Neural progenitor cell (in vitro differentiated cells): ENCODE data around the gene CLDN15. TPM values are rescaled to one million over a fixed set of nuclear protein-coding genes. Genes with fewer than 3 reads are reported as not detected.

ENCODE experiments used
- DNase-seq: peaks from one replicate; pipeline ENCODE4 v3.0.0-alpha.2; 2016; ENCODE audit warnings: low spot score
- H2AFZ ChIP-seq: fragments of 200-600 bp; sonication (generic); replicated peaks from 2 replicates; pipeline ENCODE4 v1.6.1; 2016; ENCODE audit warnings: antibody characterized with exemption
- H3F3A ChIP-seq: fragments of 200-600 bp; sonication (generic); 2 replicates; pipeline ENCODE4 v1.6.1; 2016; ENCODE audit warnings: antibody characterized with exemption, low read depth
- H3K27ac ChIP-seq: fragments of 200-600 bp; sonication (generic); 2 replicates; pipeline ENCODE4 v1.5.1; 2016; ENCODE audit warnings: mild to moderate bottlenecking
- H3K27me3 ChIP-seq: fragments of 200-600 bp; sonication (generic); 2 replicates; pipeline ENCODE4 v1.6.1; 2016; ENCODE audit warnings: mild to moderate bottlenecking, moderate library complexity
- H3K36me3 ChIP-seq: fragments of 200-600 bp; sonication (generic); 2 replicates; pipeline ENCODE4 v1.5.1; 2016
- H3K4me1 ChIP-seq: fragments of 200-600 bp; sonication (generic); 2 replicates; pipeline ENCODE4 v1.6.1; 2016; ENCODE audit warnings: mixed run types
- H3K4me2 ChIP-seq: fragments of 200-600 bp; sonication (generic); 2 replicates; pipeline ENCODE4 v1.6.1; 2016
- H3K4me3 ChIP-seq: fragments of 200-600 bp; sonication (generic); 2 replicates; pipeline ENCODE4 v1.5.1; 2016
- H3K79me2 ChIP-seq: fragments of 200-600 bp; sonication (generic); 2 replicates; pipeline ENCODE4 v1.6.1; 2016; ENCODE audit warnings: low read depth
- H3K9ac ChIP-seq: fragments of 200-600 bp; sonication (generic); 2 replicates; pipeline ENCODE4 v1.6.1; 2016
- H3K9me3 ChIP-seq: fragments of 200-600 bp; sonication (generic); 2 replicates; pipeline ENCODE4 v1.5.1; 2016; ENCODE audit warnings: low read depth
- H4K20me1 ChIP-seq: fragments of 200-600 bp; sonication (generic); 2 replicates; pipeline ENCODE4 v1.6.1; 2016; ENCODE audit warnings: low read depth
- H3K27ac Mint-ChIP-seq: 3 replicates; pipeline ENCODE4 v1.8.0; 2021; ENCODE audit warnings: mixed read lengths
- H3K27me3 Mint-ChIP-seq: 2 replicates; pipeline ENCODE4 v1.8.0; 2022; ENCODE audit warnings: low read depth, mild to moderate bottlenecking, inconsistent platforms, moderate library complexity, mixed read lengths; ENCODE audit not compliant: insufficient read depth
- H3K36me3 Mint-ChIP-seq: 3 replicates; pipeline ENCODE4 v1.8.0; 2021; ENCODE audit warnings: mixed read lengths
- H3K4me1 Mint-ChIP-seq: 3 replicates; pipeline ENCODE4 v1.8.0; 2021; ENCODE audit warnings: mixed read lengths
- H3K4me3 Mint-ChIP-seq: 3 replicates; pipeline ENCODE4 v1.8.0; 2021; ENCODE audit warnings: mild to moderate bottlenecking, moderate library complexity, mixed read lengths
- H3K9me3 Mint-ChIP-seq: 3 replicates; pipeline ENCODE4 v1.8.0; 2020; ENCODE audit warnings: mixed read lengths
- CTCF ChIP-seq: fragments of 200-600 bp; sonication (generic); IDR thresholded peaks from 2 replicates; pipeline ENCODE4 v1.5.1; 2017; ENCODE audit warnings: antibody characterized with exemption, mild to moderate bottlenecking
- EZH2 ChIP-seq: fragments of 200-600 bp; sonication (generic); IDR thresholded peaks from 2 replicates; pipeline ENCODE4 v1.6.1; 2017; ENCODE audit warnings: antibody characterized with exemption, mild to moderate bottlenecking, moderate library complexity
- EZH2phosphoT487 ChIP-seq: fragments of 200-600 bp; sonication (generic); IDR thresholded peaks from 2 replicates; pipeline ENCODE4 v1.6.1; 2017; ENCODE audit warnings: antibody characterized with exemption
- total RNA-seq: library from RNA; depleted of rRNA; stranded (reverse); fragments of >200 nt; gene quantifications from 2 replicates; pipeline ENCODE4 v1.2.3, GENCODE V29; 2015; ENCODE audit warnings: low replicate concordance

CLDN15 gene
- total RNA-seq, 1 donor from 2014 or later, result 1.2 TPM

- TF ChIP-seq EZH2 (no peak), CTCF (no peak), EZH2phosphoT487 (no peak)
- Histone ChIP-seq H3K4me1 (peaks cover 8% of the 10 kb centered on the region), H3K36me3 (no peaks in the 10 kb centered on the region), H3F3A (peaks cover 12% of the 10 kb centered on the region), H3K27me3 (no peaks in the 10 kb centered on the region), H3K9ac (no peak overlapping the region), H2AFZ (no peak overlapping the region), H3K4me3 (no peak overlapping the region), H3K27ac (no peak overlapping the region), H3K79me2 (peaks cover 34% of the 10 kb centered on the region), H4K20me1 (no peaks in the 10 kb centered on the region), H3K9me3 (no peaks in the 10 kb centered on the region), H3K4me2 (no peak overlapping the region)
- peaks cover 27% of the 10 kb centered on the region for H3K4me1 Mint-ChIP-seq
- no peak overlapping the region for H3K27ac Mint-ChIP-seq
- H3K9me3 Mint-ChIP-seq, result no peaks in the 10 kb centered on the region
- DNase-seq, result no peak
- peaks cover 8% of the 10 kb centered on the region for H3K36me3 Mint-ChIP-seq
- peaks cover 16% of the 10 kb centered on the region for H3K27me3 Mint-ChIP-seq
- H3K4me3 Mint-ChIP-seq, result no peak overlapping the region
These were observed 17.3 kb downstream of the CLDN15 start for GRCh38 chr7:101220295-101220694.

- no peaks in the 10 kb centered on the region for H3K27me3 ChIP-seq
- peaks cover 12% of the 10 kb centered on the region for H3F3A ChIP-seq
- H3K4me1 ChIP-seq, result peaks cover 8% of the 10 kb centered on the region
- H4K20me1 ChIP-seq, result no peaks in the 10 kb centered on the region
- Mint-ChIP-seq H3K36me3 (no peaks in the 10 kb centered on the region), H3K4me3 (peak overlapping the region; percentile 98), H3K9me3 (no peaks in the 10 kb centered on the region), H3K4me1 (peaks cover 30% of the 10 kb centered on the region), H3K27ac (peak overlapping the region; percentile 79), H3K27me3 (peaks cover 17% of the 10 kb centered on the region)
- peak overlapping the region; percentile 91 for H3K4me3 ChIP-seq
- peaks cover 34% of the 10 kb centered on the region for H3K79me2 ChIP-seq
- H3K9me3 ChIP-seq, result no peaks in the 10 kb centered on the region
- H2AFZ ChIP-seq, result peak overlapping the region; percentile 90
- H3K4me2 ChIP-seq, result peak overlapping the region; percentile 99
- TF ChIP-seq EZH2, result no peak
- no peak for TF ChIP-seq EZH2phosphoT487
- no peak for TF ChIP-seq CTCF
- peak; percentile 47 for DNase-seq
- H3K27ac ChIP-seq, result no peak overlapping the region
- H3K9ac ChIP-seq, result peak overlapping the region; percentile 66
- H3K36me3 ChIP-seq, result no peaks in the 10 kb centered on the region
These were observed 19.1 kb downstream of the CLDN15 start for GRCh38 chr7:101218236-101219125.

- peaks cover 34% of the 10 kb centered on the region for H3K79me2 ChIP-seq
- H3K36me3 Mint-ChIP-seq, result no peaks in the 10 kb centered on the region
These were observed 20.0 kb downstream of the CLDN15 start, which contains the start of the genes PLOD3 and ZNHIT1 for GRCh38 chr7:101217388-101218235. Gene PLOD3 (minus strand): TSS chr7:101217581. CDS start chr7:101217274, 307 bp downstream. Gene ZNHIT1 (plus strand): TSS chr7:101218165. CDS start chr7:101218196, 31 bp downstream.

More at GRCh38 chr7:101217388-101218235, 20.0 kb downstream of the CLDN15 start, which contains the start of the genes PLOD3 and ZNHIT1:
- Mint-ChIP-seq H3K4me3 (peak within 1 kb of the TSS; percentile 98), H3K27me3 (peaks cover 16% of the 10 kb centered on the region), H3K27ac (peak within 1 kb of the TSS; percentile 88), H3K9me3 (no peaks in the 10 kb centered on the region), H3K4me1 (peaks cover 30% of the 10 kb centered on the region)
- H3K27me3 ChIP-seq, result no peaks in the 10 kb centered on the region
- H4K20me1 ChIP-seq, result no peaks in the 10 kb centered on the region
- no peaks in the 10 kb centered on the region for H3K36me3 ChIP-seq
- H3K4me3 ChIP-seq, result peak within 1 kb of the TSS; percentile 91
- peak within 1 kb of the TSS; percentile 66 for H3K9ac ChIP-seq
- peak within 1 kb of the TSS; percentile 92 for H2AFZ ChIP-seq
- H3K4me2 ChIP-seq, result peak within 1 kb of the TSS; percentile 99
- H3K4me1 ChIP-seq, result peaks cover 8% of the 10 kb centered on the region
- peak; percentile 48 for TF ChIP-seq CTCF
- TF ChIP-seq EZH2, result no peak
- peak; percentile 100 for DNase-seq
- H3K9me3 ChIP-seq, result no peaks in the 10 kb centered on the region
- peak within 1 kb of the TSS; percentile 82 for H3K27ac ChIP-seq
- peaks cover 12% of the 10 kb centered on the region for H3F3A ChIP-seq
